HG03139 (cell line): ENCODE results near the gene SEMA3A.
"Not testable (repeated sequence)": the region's sequence is repeated elsewhere in the genome, so short reads cannot be mapped to it uniquely, and the experiment has no call there.

Experiments
- ATAC-seq: cut with Tn5 transposase; IDR thresholded peaks from one replicate; pipeline ENCODE4 v1.9.1; 2021; ENCODE audit not compliant: unreplicated experiment

Gene SEMA3A

GRCh38 chr7:84070770-84071169, 123.8 kb downstream of the SEMA3A start:
- ATAC-seq, result no peak

GRCh38 chr7:84069999-84070500, 124.5 kb downstream of the SEMA3A start:
- ATAC-seq, result no peak

DNA sequence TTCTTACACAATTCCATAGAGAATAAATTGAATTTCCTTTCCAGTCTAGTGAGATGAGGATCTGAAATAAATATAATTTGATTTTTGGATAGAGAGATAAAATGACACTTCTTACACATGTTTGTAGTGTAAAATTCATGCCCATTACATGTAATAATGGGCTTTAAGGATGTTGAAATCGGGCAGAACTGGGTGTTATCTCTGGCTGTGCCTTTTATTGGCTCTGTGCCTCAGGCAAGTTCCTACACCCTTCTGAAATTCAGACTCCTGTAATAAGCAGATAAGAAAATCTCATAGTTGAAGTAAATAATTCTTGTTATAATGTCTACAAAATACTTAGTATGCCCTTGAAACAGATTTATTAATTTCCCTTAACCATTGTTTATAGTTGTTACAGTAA, 125.6 kb downstream of the SEMA3A start:
- ATAC-seq, result no peak

DNA sequence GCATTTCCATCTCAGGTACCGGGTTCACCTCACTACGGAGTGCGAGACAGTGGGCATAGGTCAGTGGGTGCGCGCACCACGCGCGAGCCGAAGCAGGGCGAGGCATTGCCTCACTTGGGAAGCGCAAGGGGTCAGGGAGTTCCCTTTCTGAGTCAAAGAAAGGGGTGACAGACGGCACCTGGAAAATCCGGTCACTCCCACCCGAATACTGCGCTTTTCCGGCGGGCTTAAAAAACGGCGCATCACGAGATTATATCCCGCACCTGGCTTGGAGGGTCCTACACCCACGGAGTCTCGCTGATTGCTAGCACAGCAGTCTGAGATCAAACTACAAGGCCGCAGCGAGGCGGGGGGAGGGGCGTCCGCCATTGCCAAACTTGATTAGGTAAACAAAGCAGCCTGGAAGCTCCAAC, 132.1 kb downstream of the SEMA3A start:
- ATAC-seq, result not testable (repeated sequence)

DNA sequence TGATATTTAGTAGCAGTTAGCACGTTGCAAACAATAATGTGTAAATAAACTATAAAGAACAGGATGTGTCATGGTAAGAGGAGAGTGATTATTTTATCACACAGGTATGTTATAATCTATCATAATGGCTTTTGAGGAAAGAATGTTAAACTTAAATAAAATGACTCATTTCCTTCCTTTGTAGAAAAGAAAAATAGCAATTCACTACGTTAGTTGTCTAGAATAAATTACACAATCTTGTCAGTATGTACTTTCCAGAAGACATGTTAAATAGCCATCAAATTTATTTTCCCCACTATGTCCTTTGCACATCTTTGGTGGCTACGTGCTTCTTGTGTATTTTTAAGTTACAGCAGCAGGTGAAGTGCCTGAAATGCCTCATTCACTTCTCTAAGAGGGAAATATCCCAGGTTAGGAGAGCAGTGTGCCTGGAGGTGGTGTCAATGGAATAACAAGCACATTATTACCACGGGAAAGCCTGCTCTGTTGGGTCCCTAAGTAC, 133.8 kb downstream of the SEMA3A start:
- no peak for ATAC-seq

DNA sequence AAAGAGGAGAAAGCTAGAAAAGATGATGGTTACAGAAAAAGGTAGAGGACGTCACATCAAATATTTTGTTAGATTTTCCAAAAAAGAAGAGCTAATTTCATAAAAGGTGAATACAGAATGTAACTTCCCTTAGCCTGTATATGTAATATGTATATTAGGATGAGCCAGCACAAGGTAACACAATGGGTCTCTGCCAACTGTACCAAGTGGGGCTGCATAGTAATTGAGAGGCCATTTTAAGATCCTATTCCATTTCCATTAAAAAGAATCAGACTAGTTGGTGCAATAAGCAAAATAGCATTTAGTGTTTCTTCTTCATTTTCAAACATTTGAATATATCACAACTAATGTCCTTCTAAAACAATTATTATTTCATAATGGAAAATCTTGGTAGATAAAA, 134.6 kb downstream of the SEMA3A start:
- ATAC-seq, result no peak

- no peak for ATAC-seq
Observed at GRCh38 chr7:84058311-84059076, 136.1 kb downstream of the SEMA3A start.

GRCh38 chr7:84057576-84057975, 137.0 kb downstream of the SEMA3A start:
- ATAC-seq, result no peak

DNA sequence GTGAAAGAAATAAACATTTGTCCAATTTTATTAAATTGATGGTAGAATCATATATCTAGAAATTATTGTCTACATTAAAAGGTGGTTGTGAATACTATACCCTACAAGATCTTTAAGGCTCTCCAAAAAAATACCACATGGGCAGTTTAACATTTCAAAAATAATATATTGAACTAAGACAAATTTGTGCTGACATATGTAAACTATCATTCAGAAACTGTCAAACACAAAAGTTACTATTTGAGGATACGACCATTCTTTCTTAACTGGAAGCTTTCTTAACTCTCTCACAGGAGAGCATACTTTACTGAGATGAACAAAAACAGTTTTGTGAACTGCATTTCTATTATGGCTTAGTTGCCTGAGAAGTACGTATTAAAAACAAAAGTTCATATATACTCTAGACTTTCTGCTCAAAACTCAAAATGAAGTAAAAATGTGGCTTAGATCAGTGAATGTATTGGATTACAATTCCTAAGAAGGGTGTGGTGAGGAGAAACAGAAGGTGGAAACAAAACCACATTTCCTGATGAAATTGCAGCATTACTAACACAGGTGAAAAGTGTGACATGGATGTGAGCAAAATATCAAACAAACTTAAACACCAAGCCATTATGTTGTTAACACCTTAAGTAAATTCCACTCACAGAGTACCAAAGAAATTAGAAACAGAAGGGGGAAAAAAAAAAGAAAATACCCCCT, 138.5 kb downstream of the SEMA3A start:
- ATAC-seq, result no peak

- ATAC-seq, result not testable (repeated sequence)
Observed at GRCh38 chr7:84055199-84055598, 139.4 kb downstream of the SEMA3A start.

GRCh38 chr7:84049071-84049836, 145.3 kb downstream of the SEMA3A start:
- no peak for ATAC-seq

DNA sequence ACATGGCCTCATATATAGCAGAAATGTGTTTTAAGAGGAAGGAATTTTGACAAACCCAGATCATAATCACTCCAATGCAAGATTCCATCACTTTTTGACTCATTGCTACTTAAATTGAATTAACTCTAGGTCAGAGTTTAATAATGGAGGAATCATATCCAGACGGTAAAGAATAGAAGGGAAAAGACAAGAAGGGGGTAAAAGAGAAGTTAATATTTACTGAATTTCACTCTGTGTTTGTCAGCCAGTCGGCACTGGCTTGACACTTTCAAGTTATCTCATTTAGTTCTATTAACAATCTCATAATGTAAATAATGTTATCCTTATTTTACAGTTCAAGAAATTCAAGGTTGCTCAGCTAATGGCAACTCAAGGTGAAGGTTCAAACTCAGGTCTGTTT, 147.5 kb downstream of the SEMA3A start:
- ATAC-seq, result no peak

DNA sequence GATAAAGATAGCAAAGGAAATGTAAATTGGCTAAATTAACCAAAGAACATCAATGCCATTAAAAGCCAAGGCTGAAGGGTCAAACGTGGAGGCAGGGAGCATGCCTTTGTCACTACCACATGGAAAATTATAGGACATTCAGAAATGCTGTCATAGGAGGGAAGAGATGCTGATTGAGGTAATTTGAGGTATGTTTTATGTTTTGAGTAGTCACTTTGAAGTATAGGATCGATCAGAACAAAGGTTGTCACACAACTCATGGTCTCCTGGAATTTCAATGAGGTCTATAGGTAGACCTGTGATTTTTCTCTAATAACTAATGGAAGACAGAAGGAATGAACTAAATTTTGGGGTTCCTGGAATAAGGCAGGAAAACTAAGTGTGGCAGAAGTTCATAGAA, 149.8 kb downstream of the SEMA3A start:
- ATAC-seq, result no peak

GRCh38 chr7:84043661-84044191, 150.9 kb downstream of the SEMA3A start:
- no peak for ATAC-seq

GRCh38 chr7:84042110-84042539, 152.5 kb downstream of the SEMA3A start:
- no peak for ATAC-seq

DNA sequence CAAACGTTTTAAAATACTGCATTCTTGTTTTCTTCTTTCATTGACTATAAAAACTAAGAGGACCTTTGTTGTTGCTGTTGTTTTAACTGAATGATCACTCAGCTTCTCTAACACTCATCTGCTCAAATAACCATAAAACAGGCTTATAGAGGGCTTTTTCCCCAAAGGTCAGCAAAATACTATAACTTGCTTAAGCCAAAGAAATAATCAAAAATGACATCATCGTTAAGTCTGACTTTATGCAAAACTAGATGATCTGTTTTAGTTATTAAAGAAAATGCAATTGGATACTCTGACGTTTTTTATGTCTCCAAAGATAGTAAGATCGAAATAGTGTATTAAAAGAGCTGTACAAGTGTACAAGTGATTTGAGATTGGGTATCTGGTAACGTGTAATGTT, 152.9 kb downstream of the SEMA3A start:
- ATAC-seq, result no peak

GRCh38 chr7:84040355-84040754, 154.2 kb downstream of the SEMA3A start:
- ATAC-seq, result no peak

GRCh38 chr7:84039432-84039831, 155.2 kb downstream of the SEMA3A start:
- no peak for ATAC-seq

GRCh38 chr7:84027678-84028077, 166.9 kb downstream of the SEMA3A start:
- ATAC-seq, result no peak

- ATAC-seq, result no peak
Observed at GRCh38 chr7:84025332-84025927, 169.2 kb downstream of the SEMA3A start.
